Brain pericyte (primary cell): ENCODE results near the gene M1AP.
"Not testable (repeated sequence)": the region's sequence is repeated elsewhere in the genome, so short reads cannot be mapped to it uniquely, and the experiment has no call there.

Experiments
- DNase-seq: peaks from one replicate; pipeline ENCODE4 v3.0.0-alpha.2; 2012; ENCODE audit warnings: low read depth, low spot score

Gene M1AP

GRCh38 chr2:74653589-74653984, 5.5 kb upstream of the M1AP start:
- no peak for DNase-seq

GRCh38 chr2:74646834-74647482, 1.2 kb downstream of the M1AP start:
- no peak for DNase-seq

- DNase-seq: no peak
These were observed 1.9 kb downstream of the M1AP start for GRCh38 chr2:74646201-74646600.

GRCh38 chr2:74645344-74645743, 2.8 kb downstream of the M1AP start:
- DNase-seq: no peak

GRCh38 chr2:74639550-74639949, 8.6 kb downstream of the M1AP start:
- DNase-seq: no peak

- DNase-seq: no peak
These were observed 15.2 kb downstream of the M1AP start for GRCh38 chr2:74632939-74633312.

GRCh38 chr2:74632209-74632938, 15.8 kb downstream of the M1AP start:
- no peak for DNase-seq

GRCh38 chr2:74630454-74630853, 17.7 kb downstream of the M1AP start:
- not testable (repeated sequence) for DNase-seq

GRCh38 chr2:74628538-74629105, 19.5 kb downstream of the M1AP start:
- no peak for DNase-seq

GRCh38 chr2:74625658-74626425, 22.3 kb downstream of the M1AP start:
- no peak for DNase-seq

GRCh38 chr2:74620671-74621070, 27.5 kb downstream of the M1AP start:
- no peak for DNase-seq

GRCh38 chr2:74619651-74620297, 28.4 kb downstream of the M1AP start:
- DNase-seq: no peak

GRCh38 chr2:74618410-74619083, 29.6 kb downstream of the M1AP start:
- DNase-seq: no peak

- DNase-seq: no peak
These were observed 31.0 kb downstream of the M1AP start for GRCh38 chr2:74617122-74617521.

GRCh38 chr2:74606927-74607326, 41.2 kb downstream of the M1AP start:
- no peak for DNase-seq

- DNase-seq: no peak
These were observed 44.7 kb downstream of the M1AP start for GRCh38 chr2:74603282-74604000.

- no peak for DNase-seq
These were observed 45.4 kb downstream of the M1AP start for GRCh38 chr2:74602586-74603281.

- no peak for DNase-seq
These were observed 48.5 kb downstream of the M1AP start for GRCh38 chr2:74599676-74600075.

GRCh38 chr2:74597410-74597809, 50.7 kb downstream of the M1AP start:
- no peak for DNase-seq

- no peak for DNase-seq
These were observed 51.5 kb downstream of the M1AP start for GRCh38 chr2:74596584-74596983.
